Activated T-cell treated with anti-CD3 and anti-CD28 coated beads, Interleukin-2, amount 50 U/mL, for 1 hour (primary cell): ENCODE data around the gene USH2A.

Experiments
- DNase-seq: peaks from one replicate; pipeline ENCODE4 v3.0.0-alpha.2; 2020

Gene USH2A

GRCh38 chr1:216111842-216112241 lies 311.4 kb downstream of the USH2A start:
- DNase-seq = no peak

GRCh38 chr1:216095400-216095799 lies 327.8 kb downstream of the USH2A start:
- no peak for DNase-seq

GRCh38 chr1:216090556-216090955 lies 332.7 kb downstream of the USH2A start:
- DNase-seq = no peak

GRCh38 chr1:216086678-216087077 lies 336.6 kb downstream of the USH2A start:
- no peak for DNase-seq

GRCh38 chr1:216081445-216081844 lies 341.8 kb downstream of the USH2A start:
- DNase-seq = no peak

- no peak for DNase-seq
Observed at GRCh38 chr1:216076751-216077150, 346.5 kb downstream of the USH2A start.

- no peak for DNase-seq
Observed at GRCh38 chr1:216075339-216075738, 347.9 kb downstream of the USH2A start.

GRCh38 chr1:216073793-216074595 lies 349.3 kb downstream of the USH2A start:
- DNase-seq = no peak

- no peak for DNase-seq
Observed at GRCh38 chr1:216071262-216071661, 352.0 kb downstream of the USH2A start.

- DNase-seq = no peak
Observed at GRCh38 chr1:216064643-216065042, 358.6 kb downstream of the USH2A start.

GRCh38 chr1:216057947-216058346 lies 365.3 kb downstream of the USH2A start:
- no peak for DNase-seq

- no peak for DNase-seq
Observed at GRCh38 chr1:216057063-216057462, 366.2 kb downstream of the USH2A start.

GRCh38 chr1:216055004-216055403 lies 368.2 kb downstream of the USH2A start:
- DNase-seq = no peak

- DNase-seq = no peak
Observed at GRCh38 chr1:216054600-216054999, 368.6 kb downstream of the USH2A start.

GRCh38 chr1:216051071-216051470 lies 372.2 kb downstream of the USH2A start:
- DNase-seq = no peak

GRCh38 chr1:216049741-216050430 lies 373.4 kb downstream of the USH2A start:
- no peak for DNase-seq

- no peak for DNase-seq
Observed at GRCh38 chr1:216047811-216048572, 375.3 kb downstream of the USH2A start.

- no peak for DNase-seq
Observed at GRCh38 chr1:216046336-216046735, 376.9 kb downstream of the USH2A start.

- DNase-seq = no peak
Observed at GRCh38 chr1:216045400-216045799, 377.8 kb downstream of the USH2A start.

GRCh38 chr1:216044538-216044937 lies 378.7 kb downstream of the USH2A start:
- DNase-seq = no peak

GRCh38 chr1:216034506-216034905 lies 388.7 kb downstream of the USH2A start:
- no peak for DNase-seq

GRCh38 chr1:216032961-216033614 lies 390.2 kb downstream of the USH2A start:
- DNase-seq = no peak

GRCh38 chr1:216032284-216032683 lies 391.0 kb downstream of the USH2A start:
- DNase-seq = no peak
